Mononuclear cell (primary cell): ENCODE results near the gene NCKIPSD. TPM values are rescaled to one million over a fixed set of nuclear protein-coding genes. Genes with fewer than 3 reads are reported as not detected.
A peak's percentile ranks its signal among the peaks of the same experiment; 100 is the strongest.

ENCODE experiments used
- H3K27me3 ChIP-seq: 2 replicates; pipeline ENCODE4 v1.6.0; 2011; ENCODE audit warnings: low read length, control low read depth; ENCODE audit not compliant: insufficient read depth
- H3K4me1 ChIP-seq: 2 replicates; pipeline ENCODE4 v1.5.1; 2011; ENCODE audit warnings: mild to moderate bottlenecking, low read length, control low read depth; ENCODE audit not compliant: insufficient read depth
- H3K4me3 ChIP-seq: 2 replicates; pipeline ENCODE4 v1.5.1; 2011; ENCODE audit warnings: mild to moderate bottlenecking, low read length, moderate library complexity
- H3K9me3 ChIP-seq: 2 replicates; pipeline ENCODE4 v1.5.1; 2011; ENCODE audit warnings: low read depth, mild to moderate bottlenecking, control low read depth, low read length
- total RNA-seq: library from RNA; depleted of rRNA; stranded (reverse); fragments of >200 nt; gene quantifications from one replicate; pipeline ENCODE4 v1.2.3, GENCODE V29; 2012

The NCKIPSD gene
- total RNA-seq, 1 donor = 6.3 TPM

GRCh38 chr3:48652923-48653715, 32.6 kb downstream of the NCKIPSD start:
- peaks cover 15% of the 10 kb centered on the region for H3K4me1 ChIP-seq
- H3K27me3 ChIP-seq = no peaks in the 10 kb centered on the region
- no peaks in the 10 kb centered on the region for H3K9me3 ChIP-seq
- H3K4me3 ChIP-seq = no peak overlapping the region

GRCh38 chr3:48651771-48652170, 33.9 kb downstream of the NCKIPSD start:
- no peaks in the 10 kb centered on the region for H3K9me3 ChIP-seq
- no peaks in the 10 kb centered on the region for H3K27me3 ChIP-seq
- H3K4me3 ChIP-seq = no peak overlapping the region
- peaks cover 10% of the 10 kb centered on the region for H3K4me1 ChIP-seq

GRCh38 chr3:48650723-48651122, 35.0 kb downstream of the NCKIPSD start:
- Histone ChIP-seq H3K4me1 (peaks cover 5% of the 10 kb centered on the region), H3K9me3 (no peaks in the 10 kb centered on the region), H3K27me3 (no peaks in the 10 kb centered on the region), H3K4me3 (no peak overlapping the region)

GRCh38 chr3:48648188-48648850, 37.4 kb downstream of the NCKIPSD start:
- no peaks in the 10 kb centered on the region for H3K4me1 ChIP-seq
- H3K4me3 ChIP-seq = no peak overlapping the region
- no peaks in the 10 kb centered on the region for H3K27me3 ChIP-seq
- no peaks in the 10 kb centered on the region for H3K9me3 ChIP-seq

- Histone ChIP-seq H3K4me3 (no peak overlapping the region), H3K9me3 (no peaks in the 10 kb centered on the region), H3K4me1 (no peaks in the 10 kb centered on the region), H3K27me3 (no peaks in the 10 kb centered on the region)
Measured at GRCh38 chr3:48647714-48648113, 38.0 kb downstream of the NCKIPSD start.

GRCh38 chr3:48644898-48645760, 40.6 kb downstream of the NCKIPSD start:
- Histone ChIP-seq H3K9me3 (no peaks in the 10 kb centered on the region), H3K4me3 (no peak overlapping the region), H3K4me1 (no peaks in the 10 kb centered on the region)

GRCh38 chr3:48642605-48643004, 43.1 kb downstream of the NCKIPSD start:
- Histone ChIP-seq H3K9me3 (no peaks in the 10 kb centered on the region), H3K27me3 (no peaks in the 10 kb centered on the region), H3K4me3 (no peak overlapping the region), H3K4me1 (no peaks in the 10 kb centered on the region)

More at GRCh38 chr3:48644898-48645760, 40.6 kb downstream of the NCKIPSD start:
- no peaks in the 10 kb centered on the region for H3K27me3 ChIP-seq

GRCh38 chr3:48641396-48641795, 44.3 kb downstream of the NCKIPSD start:
- H3K4me1 ChIP-seq = peaks cover 1% of the 10 kb centered on the region
- H3K27me3 ChIP-seq = no peaks in the 10 kb centered on the region
- H3K9me3 ChIP-seq = no peaks in the 10 kb centered on the region
- no peak overlapping the region for H3K4me3 ChIP-seq

- H3K9me3 ChIP-seq = no peaks in the 10 kb centered on the region
Measured at GRCh38 chr3:48639944-48640606, 45.6 kb downstream of the NCKIPSD start.

GRCh38 chr3:48637305-48637704, 48.4 kb downstream of the NCKIPSD start:
- H3K4me3 ChIP-seq = no peak overlapping the region
- H3K4me1 ChIP-seq = peaks cover 20% of the 10 kb centered on the region
- no peaks in the 10 kb centered on the region for H3K27me3 ChIP-seq
- H3K9me3 ChIP-seq = no peaks in the 10 kb centered on the region

More at GRCh38 chr3:48639944-48640606, 45.6 kb downstream of the NCKIPSD start:
- Histone ChIP-seq H3K4me1 (peaks cover 10% of the 10 kb centered on the region), H3K27me3 (no peaks in the 10 kb centered on the region), H3K4me3 (no peak overlapping the region)

- H3K27me3 ChIP-seq = no peaks in the 10 kb centered on the region
Measured at GRCh38 chr3:48636149-48636655, 49.5 kb downstream of the NCKIPSD start.

GRCh38 chr3:48635222-48636021, 50.3 kb downstream of the NCKIPSD start, which contains the start of gene SLC26A6:
Gene SLC26A6 (minus strand): TSS chr3:48635461. CDS start chr3:48635393, 68 bp downstream.
- Histone ChIP-seq H3K4me1 (peaks cover 20% of the 10 kb centered on the region), H3K4me3 (peak within 1 kb of the TSS; percentile 67), H3K27me3 (no peaks in the 10 kb centered on the region), H3K9me3 (no peaks in the 10 kb centered on the region)

More at GRCh38 chr3:48636149-48636655, 49.5 kb downstream of the NCKIPSD start:
- peaks cover 20% of the 10 kb centered on the region for H3K4me1 ChIP-seq
- peak overlapping the region; percentile 67 for H3K4me3 ChIP-seq
- no peaks in the 10 kb centered on the region for H3K9me3 ChIP-seq

- Histone ChIP-seq H3K9me3 (no peaks in the 10 kb centered on the region), H3K4me1 (peaks cover 20% of the 10 kb centered on the region), H3K4me3 (peak overlapping the region; percentile 67), H3K27me3 (no peaks in the 10 kb centered on the region)
Measured at GRCh38 chr3:48634661-48635221, 51.0 kb downstream of the NCKIPSD start.
